DOHH2 (cell line): ENCODE results near the gene SLC12A7.

ENCODE experiments used
- H3F3A ChIP-seq: fragments of 200-600 bp; sonication (generic), shearing (Covaris generic); 2 replicates; pipeline ENCODE4 v1.6.0; 2016; ENCODE audit warnings: antibody characterized with exemption, mild to moderate bottlenecking; ENCODE audit not compliant: control insufficient read depth, insufficient read depth
- H3K27ac ChIP-seq: fragments of 200-600 bp; sonication (generic); 2 replicates; pipeline ENCODE4 v1.5.1; 2014; ENCODE audit warnings: low read depth, mild to moderate bottlenecking, low read length, moderate library complexity
- H3K27me3 ChIP-seq: fragments of 200-600 bp; sonication (generic); 2 replicates; pipeline ENCODE4 v1.6.1; 2014; ENCODE audit warnings: mild to moderate bottlenecking, low read length, mixed read lengths; ENCODE audit not compliant: control insufficient read depth
- H3K36me3 ChIP-seq: fragments of 200-600 bp; sonication (generic); 2 replicates; pipeline ENCODE4 v1.6.1; 2014; ENCODE audit warnings: mild to moderate bottlenecking, low read length, moderate library complexity, mixed read lengths; ENCODE audit not compliant: control insufficient read depth
- H3K4me1 ChIP-seq: fragments of 200-600 bp; sonication (generic); 2 replicates; pipeline ENCODE4 v1.6.1; 2014; ENCODE audit warnings: mild to moderate bottlenecking, low read length, mixed read lengths; ENCODE audit not compliant: control insufficient read depth
- H3K4me2 ChIP-seq: fragments of 200-600 bp; sonication (generic); 2 replicates; pipeline ENCODE4 v1.6.0; 2014; ENCODE audit warnings: mild to moderate bottlenecking, low read length, moderate library complexity
- H3K4me3 ChIP-seq: fragments of 200-600 bp; sonication (generic); 2 replicates; pipeline ENCODE4 v1.5.1; 2014; ENCODE audit warnings: mild to moderate bottlenecking, low read length, mixed read lengths
- H3K79me2 ChIP-seq: fragments of 200-600 bp; sonication (generic); 2 replicates; pipeline ENCODE4 v1.6.1; 2014; ENCODE audit warnings: mild to moderate bottlenecking, low read length, mixed read lengths; ENCODE audit not compliant: control insufficient read depth
- H3K9me2 ChIP-seq: fragments of 200-600 bp; sonication (generic); replicated peaks from 2 replicates; pipeline ENCODE4 v1.6.1; 2014; ENCODE audit warnings: mild to moderate bottlenecking, low read length, mixed read lengths; ENCODE audit not compliant: control insufficient read depth
- H3K9me3 ChIP-seq: fragments of 200-600 bp; sonication (generic); 2 replicates; pipeline ENCODE4 v1.6.1; 2014; ENCODE audit warnings: antibody characterized with exemption, low read length, mixed read lengths; ENCODE audit not compliant: control insufficient read depth, insufficient read depth
- H4K20me1 ChIP-seq: fragments of 200-600 bp; sonication (generic); 2 replicates; pipeline ENCODE4 v1.6.0; 2014; ENCODE audit warnings: low read depth, mild to moderate bottlenecking, antibody characterized with exemption, low read length, moderate library complexity; ENCODE audit not compliant: control insufficient read depth, insufficient read depth
- CTCF ChIP-seq: fragments of 200-600 bp; sonication (generic); IDR thresholded peaks from one replicate; pipeline ENCODE4 v1.5.1; 2014; ENCODE audit warnings: antibody characterized with exemption, mild to moderate bottlenecking, low read depth, low read length; ENCODE audit not compliant: poor library complexity, severe bottlenecking
- EZH2phosphoT487 ChIP-seq: fragments of 200-600 bp; sonication (generic); IDR thresholded peaks from 2 replicates; pipeline ENCODE4 v1.6.1; 2017; ENCODE audit warnings: borderline replicate concordance, mild to moderate bottlenecking, antibody characterized with exemption, low read length, moderate library complexity, mixed read lengths

Gene SLC12A7

GRCh38 chr5:1156033-1156753 lies 44.3 kb upstream of the SLC12A7 start:
- Histone ChIP-seq H3K36me3 (no peaks in the 10 kb centered on the region), H3K79me2 (no peaks in the 10 kb centered on the region), H3K4me3 (no peak overlapping the region), H3K4me1 (peaks cover 5% of the 10 kb centered on the region), H4K20me1 (no peaks in the 10 kb centered on the region), H3K27ac (no peak overlapping the region), H3F3A (no peaks in the 10 kb centered on the region), H3K9me3 (no peaks in the 10 kb centered on the region), H3K27me3 (0 out of 2 replicates have a peak, but pooled peaks cover 8% of the 10 kb centered on the region), H3K4me2 (no peak overlapping the region), H3K9me2 (no peaks in the 10 kb centered on the region)
- no peak for TF ChIP-seq EZH2phosphoT487
- no peak for TF ChIP-seq CTCF

- no peaks in the 10 kb centered on the region for H3F3A ChIP-seq
- H3K9me3 ChIP-seq: no peaks in the 10 kb centered on the region
- no peaks in the 10 kb centered on the region for H4K20me1 ChIP-seq
- TF ChIP-seq EZH2phosphoT487: no peak
- no peak for TF ChIP-seq CTCF
- no peak overlapping the region for H3K4me2 ChIP-seq
- H3K27ac ChIP-seq: no peak overlapping the region
- H3K79me2 ChIP-seq: no peaks in the 10 kb centered on the region
- no peaks in the 10 kb centered on the region for H3K9me2 ChIP-seq
- H3K4me1 ChIP-seq: peaks cover 5% of the 10 kb centered on the region
- H3K27me3 ChIP-seq: 0 out of 2 replicates have a peak, but pooled peaks cover 8% of the 10 kb centered on the region
- H3K4me3 ChIP-seq: no peak overlapping the region
- no peaks in the 10 kb centered on the region for H3K36me3 ChIP-seq
Observed at GRCh38 chr5:1155191-1156032, 43.5 kb upstream of the SLC12A7 start.

GRCh38 chr5:1153428-1153827 lies 41.6 kb upstream of the SLC12A7 start:
- Histone ChIP-seq H3K9me3 (no peaks in the 10 kb centered on the region), H3K27ac (no peak overlapping the region), H3K4me1 (peaks cover 5% of the 10 kb centered on the region), H4K20me1 (no peaks in the 10 kb centered on the region), H3K36me3 (no peaks in the 10 kb centered on the region), H3K79me2 (no peaks in the 10 kb centered on the region), H3K27me3 (0 out of 2 replicates have a peak, but pooled peaks cover 11% of the 10 kb centered on the region), H3K4me3 (no peak overlapping the region), H3K4me2 (no peak overlapping the region), H3F3A (no peaks in the 10 kb centered on the region), H3K9me2 (no peaks in the 10 kb centered on the region)
- TF ChIP-seq EZH2phosphoT487: no peak
- no peak for TF ChIP-seq CTCF
